Activated CD4-positive, CD25-positive, alpha-beta regulatory T cell treated with anti-CD3 and anti-CD28 coated beads, Interleukin-2, amount 50 U/mL, for 16 hours (primary cell): Measurements from ENCODE around the gene SHFL.

ENCODE experiments used
- DNase-seq: peaks from one replicate; pipeline ENCODE4 v3.0.0-alpha.2; 2020; ENCODE audit warnings: low read depth, low spot score

SHFL gene

GRCh38 chr19:10132905-10133304, 46.8 kb downstream of the SHFL start:
- DNase-seq: no peak

- DNase-seq: no peak
Measured at GRCh38 chr19:10133596-10133995, 47.5 kb downstream of the SHFL start.

- DNase-seq: no peak
Measured at GRCh38 chr19:10134040-10134439, 47.9 kb downstream of the SHFL start.

GRCh38 chr19:10135551-10136334, 49.6 kb downstream of the SHFL start:
- no peak for DNase-seq

GRCh38 chr19:10136936-10137335, 50.8 kb downstream of the SHFL start:
- no peak for DNase-seq

- DNase-seq: no peak
Measured at GRCh38 chr19:10137751-10138682, 51.9 kb downstream of the SHFL start.

GRCh38 chr19:10138879-10139795, 53.0 kb downstream of the SHFL start:
- no peak for DNase-seq

GRCh38 chr19:10139952-10140351, 53.8 kb downstream of the SHFL start:
- DNase-seq: no peak

- no peak for DNase-seq
Measured at GRCh38 chr19:10141479-10141878, 55.4 kb downstream of the SHFL start.

- DNase-seq: no peak
Measured at GRCh38 chr19:10141973-10142372, 55.9 kb downstream of the SHFL start.
